GM23248 (cell line): Measurements from ENCODE around the gene RPL13.

Source experiments
- EZH2 ChIP-seq: fragments of 200-600 bp; sonication (generic); IDR thresholded peaks from 2 replicates; pipeline ENCODE4 v1.6.1; 2018; ENCODE audit warnings: antibody characterized with exemption, mild to moderate bottlenecking; ENCODE audit not compliant: insufficient read depth, poor library complexity, severe bottlenecking
- EZH2phosphoT487 ChIP-seq: fragments of 200-600 bp; sonication (generic); IDR thresholded peaks from 2 replicates; pipeline ENCODE4 v1.6.1; 2018; ENCODE audit warnings: antibody characterized with exemption, moderate library complexity, mild to moderate bottlenecking, low read depth; ENCODE audit not compliant: insufficient read depth

DNA sequence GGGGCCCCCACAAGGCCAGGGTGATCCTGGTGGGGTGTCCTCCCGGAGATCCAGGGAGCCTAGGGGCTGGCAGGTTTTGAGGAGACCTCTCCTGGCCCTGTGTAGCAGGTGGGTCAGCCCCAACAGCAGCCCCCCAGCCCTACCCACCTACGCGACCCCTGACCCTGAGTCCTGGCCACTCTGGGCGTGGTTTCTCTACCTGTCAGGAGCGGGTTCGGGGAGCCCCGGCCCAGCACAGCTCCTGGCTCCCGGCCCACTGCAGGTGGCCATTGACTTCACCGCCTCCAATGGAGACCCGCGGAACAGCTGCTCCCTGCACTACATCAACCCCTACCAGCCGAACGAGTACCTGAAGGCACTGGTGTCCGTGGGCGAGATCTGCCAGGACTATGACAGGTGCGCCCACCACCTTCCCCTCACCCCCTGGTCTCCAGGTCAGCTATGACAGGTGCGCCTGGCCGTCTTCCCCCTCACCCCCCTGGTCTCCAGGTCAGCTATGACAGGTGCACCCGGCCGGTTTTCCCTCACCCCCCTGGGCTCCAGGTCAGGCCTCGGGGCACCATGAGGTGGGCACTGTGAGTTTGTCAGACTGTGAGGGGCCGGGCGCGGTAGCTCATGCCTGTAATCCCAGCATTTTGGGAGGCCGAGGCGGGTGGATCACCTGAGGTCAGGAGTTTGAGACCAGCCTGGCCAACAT is 28.1 kb downstream of the RPL13 start:
- no peak for TF ChIP-seq EZH2phosphoT487
- TF ChIP-seq EZH2: no peak
